WI38 (cell line): ENCODE data around the gene CD300LG.

Experiments
- H3K4me3 ChIP-seq: 2 replicates; pipeline ENCODE4 v1.5.1; 2011; ENCODE audit warnings: low read depth, mild to moderate bottlenecking, control low read depth, low read length
- CTCF ChIP-seq: IDR thresholded peaks from 2 replicates; pipeline ENCODE4 v1.5.1; 2012; ENCODE audit warnings: low read depth, mild to moderate bottlenecking, control low read depth, low read length

The CD300LG gene

GRCh38 chr17:43854498-43854897 lies 7.5 kb downstream of the CD300LG start:
- no peak overlapping the region for H3K4me3 ChIP-seq
- TF ChIP-seq CTCF = no peak

- no peak for TF ChIP-seq CTCF
- H3K4me3 ChIP-seq = no peak overlapping the region
These were observed 8.1 kb downstream of the CD300LG start for GRCh38 chr17:43855061-43855460.

- no peak overlapping the region for H3K4me3 ChIP-seq
- TF ChIP-seq CTCF = no peak
These were observed 9.2 kb downstream of the CD300LG start for GRCh38 chr17:43856141-43856540.

- H3K4me3 ChIP-seq = no peak overlapping the region
- no peak for TF ChIP-seq CTCF
These were observed 10.2 kb downstream of the CD300LG start for GRCh38 chr17:43857141-43857540.

- H3K4me3 ChIP-seq = no peak overlapping the region
- TF ChIP-seq CTCF = no peak
These were observed 11.1 kb downstream of the CD300LG start for GRCh38 chr17:43857957-43858600.

- TF ChIP-seq CTCF = no peak
- no peak overlapping the region for H3K4me3 ChIP-seq
These were observed 13.2 kb downstream of the CD300LG start for GRCh38 chr17:43860077-43860725.

GRCh38 chr17:43860927-43861622 lies 14.1 kb downstream of the CD300LG start:
- TF ChIP-seq CTCF = no peak
- no peak overlapping the region for H3K4me3 ChIP-seq
